Activated CD8-positive, alpha-beta memory T cell treated with anti-CD3 and anti-CD28 coated beads, Interleukin-2, amount 10 ng/mL, durations not matched to agents 7 days and 5 days (primary cell): ENCODE data around the gene TRAF2. TPM values are rescaled to one million over a fixed set of nuclear protein-coding genes. Genes with fewer than 3 reads are reported as not detected.

Experiments used
- ATAC-seq: fragments of 150-1000 bp; cut with Tn5 transposase; one replicate; pipeline ENCODE4 v1.10.0; 2021; ENCODE audit warnings: moderate library complexity
- CTCF ChIA-PET: fragments of 350-600 bp; sonication (Branson Sonifier 250); formaldehyde crosslinking; loops from one replicate; lab custom pipeline; 2021; ENCODE audit warnings: antibody characterized with exemption; lab: Charles Lee
- DNase-seq: peaks from one replicate; pipeline ENCODE4 v3.0.0-alpha.2; 2020
- H3K27ac Mint-ChIP-seq: one replicate; pipeline ENCODE4 v1.8.0; 2021; ENCODE audit warnings: mild to moderate bottlenecking, mixed read lengths
- H3K27me3 Mint-ChIP-seq: one replicate; pipeline ENCODE4 v1.8.0; 2021; ENCODE audit warnings: mixed read lengths
- H3K36me3 Mint-ChIP-seq: one replicate; pipeline ENCODE4 v1.8.0; 2021; ENCODE audit warnings: mild to moderate bottlenecking, mixed read lengths
- H3K4me1 Mint-ChIP-seq: one replicate; pipeline ENCODE4 v1.8.0; 2021; ENCODE audit warnings: mixed read lengths
- H3K4me3 Mint-ChIP-seq: one replicate; pipeline ENCODE4 v1.8.0; 2021; ENCODE audit warnings: mild to moderate bottlenecking, moderate library complexity, mixed read lengths
- H3K9me3 Mint-ChIP-seq: one replicate; pipeline ENCODE4 v1.8.0; 2022; ENCODE audit warnings: low read depth, mixed read lengths
- total RNA-seq, 2 experiments: library from RNA; stranded (reverse); gene quantifications; one replicate each; pipeline ENCODE4 v1.2.3, GENCODE V29; 2021

The TRAF2 gene
- total RNA-seq, 2 experiments from 2014 or later, result 58.4 to 67.6 TPM

GRCh38 chr9:136857166-136857565 lies 29.1 kb upstream of the TRAF2 start:
- Mint-ChIP-seq H3K27me3 (no peaks in the 10 kb centered on the region), H3K36me3 (peaks cover 4% of the 10 kb centered on the region), H3K4me1 (no peaks in the 10 kb centered on the region), H3K4me3 (no peak overlapping the region), H3K27ac (no peak overlapping the region), H3K9me3 (no peaks in the 10 kb centered on the region)
- no peak for ATAC-seq
- DNase-seq, result no peak
- CTCF ChIA-PET, result no interaction called here

- Mint-ChIP-seq H3K27ac (no peak overlapping the region), H3K4me3 (no peak overlapping the region), H3K4me1 (no peaks in the 10 kb centered on the region), H3K27me3 (no peaks in the 10 kb centered on the region), H3K36me3 (peaks cover 6% of the 10 kb centered on the region), H3K9me3 (no peaks in the 10 kb centered on the region)
- DNase-seq, result no peak
- no peak for ATAC-seq
- CTCF ChIA-PET, result no interaction called here
These were observed 28.5 kb upstream of the TRAF2 start for GRCh38 chr9:136857581-136858412.

GRCh38 chr9:136858452-136858843 lies 27.9 kb upstream of the TRAF2 start:
- Mint-ChIP-seq H3K4me1 (no peaks in the 10 kb centered on the region), H3K4me3 (no peak overlapping the region), H3K27ac (no peak overlapping the region), H3K27me3 (no peaks in the 10 kb centered on the region), H3K9me3 (no peaks in the 10 kb centered on the region), H3K36me3 (peaks cover 8% of the 10 kb centered on the region)
- no peak for ATAC-seq
- CTCF ChIA-PET, result interaction anchor here (2.0 kb wide), 1 partner anchor 24 kb away, joined by 4 read pairs; no protein-coding TSS in a partner anchor
- DNase-seq, result no peak

- H3K9me3 Mint-ChIP-seq, result no peaks in the 10 kb centered on the region
- CTCF ChIA-PET, result interaction anchor here (2.0 kb wide), 1 partner anchor 23 kb away, joined by 4 read pairs; no protein-coding TSS in a partner anchor
- H3K27ac Mint-ChIP-seq, result no peak overlapping the region
- no peak for ATAC-seq
- no peak overlapping the region for H3K4me3 Mint-ChIP-seq
- H3K4me1 Mint-ChIP-seq, result peaks cover 6% of the 10 kb centered on the region
- H3K27me3 Mint-ChIP-seq, result no peaks in the 10 kb centered on the region
- H3K36me3 Mint-ChIP-seq, result peaks cover 12% of the 10 kb centered on the region
- no peak for DNase-seq
These were observed 27.2 kb upstream of the TRAF2 start for GRCh38 chr9:136858844-136859757.

- CTCF ChIA-PET, result interaction anchor here (0.6 to 2.4 kb wide), 3 partner anchors 18 to 200 kb away, joined by 3 to 5 read pairs (median 4); partner anchors contain the start of gene AJM1
- no peak overlapping the region for H3K27ac Mint-ChIP-seq
- H3K4me1 Mint-ChIP-seq, result peaks cover 16% of the 10 kb centered on the region
- H3K4me3 Mint-ChIP-seq, result no peak overlapping the region
- H3K27me3 Mint-ChIP-seq, result no peaks in the 10 kb centered on the region
- no peaks in the 10 kb centered on the region for H3K9me3 Mint-ChIP-seq
- ATAC-seq, result no peak
- H3K36me3 Mint-ChIP-seq, result peaks cover 15% of the 10 kb centered on the region
- DNase-seq, result no peak
These were observed 25.8 kb upstream of the TRAF2 start for GRCh38 chr9:136860529-136860928.

- Mint-ChIP-seq H3K9me3 (no peaks in the 10 kb centered on the region), H3K36me3 (peaks cover 15% of the 10 kb centered on the region)
These were observed 25.1 kb upstream of the TRAF2 start for GRCh38 chr9:136860933-136861873.

GRCh38 chr9:136861874-136862457 lies 24.4 kb upstream of the TRAF2 start:
- DNase-seq (no peak), ATAC-seq (no peak)
- Mint-ChIP-seq H3K27me3 (no peaks in the 10 kb centered on the region), H3K36me3 (peaks cover 15% of the 10 kb centered on the region), H3K9me3 (no peaks in the 10 kb centered on the region), H3K4me1 (peaks cover 16% of the 10 kb centered on the region), H3K4me3 (no peak overlapping the region), H3K27ac (no peak overlapping the region)
- CTCF ChIA-PET, result interaction anchor here (0.9 to 2.4 kb wide), 4 partner anchors 19 to 206 kb away, joined by 3 to 5 read pairs (median 3); partner anchors contain the start of gene AJM1

More at GRCh38 chr9:136860933-136861873, 25.1 kb upstream of the TRAF2 start:
- CTCF ChIA-PET, result interaction anchor here (0.9 to 2.4 kb wide), 4 partner anchors 19 to 207 kb away, joined by 3 to 5 read pairs (median 3); partner anchors contain the start of gene AJM1
- no peak overlapping the region for H3K27ac Mint-ChIP-seq
- H3K27me3 Mint-ChIP-seq, result no peaks in the 10 kb centered on the region
- H3K4me3 Mint-ChIP-seq, result no peak overlapping the region
- H3K4me1 Mint-ChIP-seq, result peaks cover 16% of the 10 kb centered on the region
- ATAC-seq, result no peak
- DNase-seq, result no peak

- H3K27ac Mint-ChIP-seq, result no peak overlapping the region
- DNase-seq (no peak), ATAC-seq (no peak)
- H3K36me3 Mint-ChIP-seq, result peaks cover 15% of the 10 kb centered on the region
- CTCF ChIA-PET, result interaction anchor here (1.5 to 2.4 kb wide), 2 partner anchors 20 to 133 kb away, joined by 3 to 5 read pairs; partner anchors contain the start of genes AJM1 and CLIC3
- no peak overlapping the region for H3K4me3 Mint-ChIP-seq
- H3K9me3 Mint-ChIP-seq, result no peaks in the 10 kb centered on the region
- H3K4me1 Mint-ChIP-seq, result peaks cover 20% of the 10 kb centered on the region
- H3K27me3 Mint-ChIP-seq, result no peaks in the 10 kb centered on the region
These were observed 23.3 kb upstream of the TRAF2 start for GRCh38 chr9:136862849-136863622.

GRCh38 chr9:136863623-136864273 lies 22.6 kb upstream of the TRAF2 start:
- Mint-ChIP-seq H3K27ac (peak overlapping the region; percentile 56), H3K9me3 (no peaks in the 10 kb centered on the region), H3K4me3 (no peak overlapping the region), H3K27me3 (no peaks in the 10 kb centered on the region), H3K36me3 (peaks cover 15% of the 10 kb centered on the region), H3K4me1 (peaks cover 20% of the 10 kb centered on the region)
- DNase-seq, result no peak
- no peak for ATAC-seq
- CTCF ChIA-PET, result interaction anchor here (1.5 kb wide), 1 partner anchor 132 kb away, joined by 3 read pairs; the partner anchor contains the start of gene CLIC3

- CTCF ChIA-PET, result interaction anchor here (0.6 kb wide), 1 partner anchor 23 kb away, joined by 3 read pairs; the partner anchor contains the start of gene AJM1
- Mint-ChIP-seq H3K27ac (peak overlapping the region; percentile 54), H3K9me3 (no peaks in the 10 kb centered on the region), H3K4me1 (peaks cover 20% of the 10 kb centered on the region), H3K27me3 (no peaks in the 10 kb centered on the region), H3K36me3 (peaks cover 15% of the 10 kb centered on the region), H3K4me3 (peak overlapping the region; percentile 76)
- DNase-seq (no peak), ATAC-seq (no peak)
These were observed 21.1 kb upstream of the TRAF2 start for GRCh38 chr9:136865041-136865767.
